HG02763 (cell line): ENCODE data around the gene SENP8.
"Not testable (repeated sequence)": the region's sequence is repeated elsewhere in the genome, so short reads cannot be mapped to it uniquely, and the experiment has no call there.

Experiments
- ATAC-seq: cut with Tn5 transposase; IDR thresholded peaks from one replicate; pipeline ENCODE4 v1.9.1; 2021; ENCODE audit warnings: mild to moderate bottlenecking, moderate library complexity; ENCODE audit not compliant: unreplicated experiment

The SENP8 gene

GRCh38 chr15:72154316-72154715, 36.1 kb downstream of the SENP8 start:
- ATAC-seq, result no peak

GRCh38 chr15:72155003-72155621, 36.9 kb downstream of the SENP8 start:
- no peak for ATAC-seq

GRCh38 chr15:72155635-72156616, 37.7 kb downstream of the SENP8 start:
- no peak for ATAC-seq

GRCh38 chr15:72156928-72157327, 38.7 kb downstream of the SENP8 start:
- ATAC-seq, result no peak

- no peak for ATAC-seq
Observed at GRCh38 chr15:72160696-72161245, 42.6 kb downstream of the SENP8 start.

GRCh38 chr15:72161361-72162132, 43.3 kb downstream of the SENP8 start:
- ATAC-seq, result no peak

GRCh38 chr15:72162569-72162968, 44.4 kb downstream of the SENP8 start:
- no peak for ATAC-seq

- no peak for ATAC-seq
Observed at GRCh38 chr15:72163719-72164118, 45.5 kb downstream of the SENP8 start.

- no peak for ATAC-seq
Observed at GRCh38 chr15:72166716-72167417, 48.7 kb downstream of the SENP8 start.

GRCh38 chr15:72167445-72167844, 49.2 kb downstream of the SENP8 start:
- ATAC-seq, result no peak

GRCh38 chr15:72168131-72168807, 50.1 kb downstream of the SENP8 start:
- no peak for ATAC-seq

- no peak for ATAC-seq
Observed at GRCh38 chr15:72168808-72169190, 50.6 kb downstream of the SENP8 start.

GRCh38 chr15:72169236-72169920, 51.2 kb downstream of the SENP8 start:
- ATAC-seq, result no peak

GRCh38 chr15:72169921-72170611, 51.9 kb downstream of the SENP8 start:
- no peak for ATAC-seq

GRCh38 chr15:72170691-72171090, 52.5 kb downstream of the SENP8 start:
- no peak for ATAC-seq

GRCh38 chr15:72171978-72172377, 53.8 kb downstream of the SENP8 start:
- not testable (repeated sequence) for ATAC-seq

- no peak for ATAC-seq
Observed at GRCh38 chr15:72172796-72173195, 54.6 kb downstream of the SENP8 start.

- no peak for ATAC-seq
Observed at GRCh38 chr15:72173401-72173800, 55.2 kb downstream of the SENP8 start.
